TTC549 (cell line): Measurements from ENCODE around the gene ARHGAP27.

Experiments used
- FAIRE-seq: peaks from 2 replicates; lab custom pipeline; 2012; peaks lifted over from hg19 to GRCh38; lab: Jason Lieb, UNC

ARHGAP27 gene

GRCh38 chr17:45385331-45385997, 47.2 kb downstream of the ARHGAP27 start:
- peak; percentile 3 for FAIRE-seq

DNA sequence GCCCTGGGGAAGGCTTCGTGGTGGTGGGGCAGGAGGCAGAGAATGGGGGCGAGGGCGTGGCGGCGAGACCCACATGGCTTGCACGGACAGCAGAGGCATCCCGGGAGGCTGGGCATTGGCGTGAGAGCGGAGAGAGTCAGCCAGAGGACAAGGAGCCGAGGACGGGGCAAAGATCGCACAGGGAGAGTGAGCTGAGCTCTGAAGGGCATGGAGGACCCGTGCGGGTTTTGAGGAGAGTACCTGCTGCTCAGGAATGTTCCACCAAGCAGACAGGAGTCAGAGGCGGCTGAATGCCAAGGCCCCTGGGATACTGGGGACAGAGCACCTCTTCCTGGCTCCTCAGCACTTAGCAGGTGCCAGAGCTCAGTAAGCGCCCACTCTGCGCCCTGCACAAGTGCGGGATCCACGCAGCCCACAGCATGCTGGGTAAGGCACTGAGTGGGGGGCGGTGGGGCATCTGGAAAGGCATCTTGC, 47.8 kb downstream of the ARHGAP27 start:
- no peak for FAIRE-seq

GRCh38 chr17:45384047-45384788, 48.5 kb downstream of the ARHGAP27 start:
- FAIRE-seq: no peak

GRCh38 chr17:45383003-45383402, 49.7 kb downstream of the ARHGAP27 start:
- no peak for FAIRE-seq

DNA sequence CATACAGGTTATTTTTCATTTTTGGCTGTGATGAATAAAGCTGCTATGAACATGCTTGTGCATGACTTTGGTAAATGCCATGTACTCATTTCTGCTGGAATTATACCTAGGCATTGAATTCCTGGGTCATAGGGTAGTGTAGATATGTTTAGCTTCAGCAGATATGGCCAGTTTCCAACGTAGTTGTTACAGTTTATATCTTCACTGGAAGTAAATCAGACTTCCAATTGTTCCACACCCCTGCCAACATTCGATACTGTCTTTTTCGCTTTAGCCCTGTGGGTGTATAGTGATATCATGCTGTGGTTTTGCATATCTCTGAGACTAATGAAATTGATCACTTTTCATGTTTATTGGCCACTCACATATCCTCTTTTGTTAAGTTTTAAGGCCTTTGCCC, 50.4 kb downstream of the ARHGAP27 start:
- no peak for FAIRE-seq

GRCh38 chr17:45380991-45381390, 51.7 kb downstream of the ARHGAP27 start:
- FAIRE-seq: no peak

GRCh38 chr17:45380046-45380765, 52.5 kb downstream of the ARHGAP27 start:
- FAIRE-seq: no peak

GRCh38 chr17:45377401-45377800, 55.3 kb downstream of the ARHGAP27 start:
- no peak for FAIRE-seq

- no peak for FAIRE-seq
Measured at GRCh38 chr17:45376171-45377005, 56.3 kb downstream of the ARHGAP27 start.

- no peak for FAIRE-seq
Measured at GRCh38 chr17:45374501-45374900, 58.2 kb downstream of the ARHGAP27 start.

- no peak for FAIRE-seq
Measured at GRCh38 chr17:45372325-45372869, 60.3 kb downstream of the ARHGAP27 start.

DNA sequence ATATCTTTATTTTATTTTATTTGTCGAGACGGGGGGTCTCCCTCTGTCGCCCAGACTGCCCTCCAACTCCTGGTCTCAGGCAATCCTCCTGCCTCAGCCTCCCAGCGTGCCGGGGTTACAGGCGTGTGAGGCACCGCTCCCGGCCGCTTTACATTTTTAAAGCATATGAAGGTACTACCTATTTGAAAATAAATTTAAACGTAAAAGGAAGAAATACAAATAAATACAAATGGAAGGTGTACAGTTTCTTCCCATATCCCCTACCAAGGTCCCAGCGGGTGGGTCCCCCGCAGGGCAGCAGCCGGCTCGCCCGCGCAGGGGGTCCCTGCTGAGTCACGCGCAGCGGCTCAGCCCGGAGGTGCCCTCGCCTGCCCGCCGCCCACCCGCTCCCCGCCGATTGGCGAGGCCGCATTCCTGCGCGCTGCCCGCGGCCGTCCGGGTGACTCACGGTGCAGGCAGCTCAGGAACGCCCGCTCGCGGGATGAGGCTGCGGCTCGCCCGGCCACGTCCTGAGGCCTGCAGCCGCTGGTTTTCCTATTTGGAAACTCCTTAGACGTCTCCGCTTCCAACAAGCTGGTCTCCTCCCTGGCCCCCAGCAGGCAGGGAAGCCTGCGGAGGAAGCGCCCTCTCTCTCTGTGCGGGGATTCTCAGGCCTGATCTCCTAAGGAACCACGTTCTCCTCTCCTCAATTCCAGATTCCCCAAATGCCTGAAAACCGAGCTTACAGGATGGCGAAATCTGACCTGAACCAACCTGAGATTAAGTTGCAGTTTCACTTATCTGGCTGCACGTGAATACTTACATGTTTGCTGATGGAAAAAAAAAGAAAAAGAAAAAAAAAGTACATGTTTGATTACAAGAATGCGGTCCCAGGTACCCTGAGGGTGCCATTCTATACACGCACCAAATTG, 61.0 kb downstream of the ARHGAP27 start:
- FAIRE-seq: peak; percentile 75

DNA sequence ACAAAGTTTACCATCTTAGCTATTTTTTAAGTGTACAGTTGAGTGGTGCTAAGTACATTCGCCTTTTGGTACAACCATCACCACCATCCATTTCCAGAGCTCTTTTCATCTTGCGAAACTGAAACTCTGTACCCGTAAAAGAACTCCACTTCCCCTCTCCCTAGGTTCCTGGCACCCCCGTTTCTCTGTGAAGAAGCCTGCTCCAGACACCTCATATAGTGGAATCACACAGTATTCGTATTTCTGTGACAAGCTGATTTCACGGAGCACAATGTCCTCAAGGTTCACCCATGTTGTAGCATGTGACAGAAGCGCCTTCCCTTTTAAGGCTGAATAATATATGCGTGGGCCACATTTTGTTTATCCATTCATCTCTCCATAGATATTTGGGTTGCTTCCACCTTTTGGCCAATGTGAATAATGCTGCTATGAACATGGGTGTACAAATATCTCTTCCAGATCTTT, 61.7 kb downstream of the ARHGAP27 start:
- FAIRE-seq: no peak

DNA sequence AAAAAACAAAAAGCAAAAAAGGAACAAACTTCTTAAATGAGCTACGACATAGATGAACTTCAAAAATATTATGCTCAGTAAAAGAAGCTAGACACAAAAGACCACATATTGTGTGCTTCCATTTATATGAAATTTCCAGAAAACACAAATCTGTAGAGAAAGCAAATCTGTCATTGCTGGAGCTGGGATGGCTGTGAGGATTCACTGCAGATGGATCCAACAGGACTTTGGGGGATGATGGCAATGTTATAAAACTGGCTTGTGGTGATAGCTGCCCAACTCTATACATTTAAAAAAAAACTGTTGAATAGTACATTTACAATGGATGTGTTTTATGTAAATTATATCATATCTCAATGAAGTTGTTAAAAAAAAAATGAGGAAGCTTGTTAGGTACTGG, 63.2 kb downstream of the ARHGAP27 start:
- FAIRE-seq: no peak

DNA sequence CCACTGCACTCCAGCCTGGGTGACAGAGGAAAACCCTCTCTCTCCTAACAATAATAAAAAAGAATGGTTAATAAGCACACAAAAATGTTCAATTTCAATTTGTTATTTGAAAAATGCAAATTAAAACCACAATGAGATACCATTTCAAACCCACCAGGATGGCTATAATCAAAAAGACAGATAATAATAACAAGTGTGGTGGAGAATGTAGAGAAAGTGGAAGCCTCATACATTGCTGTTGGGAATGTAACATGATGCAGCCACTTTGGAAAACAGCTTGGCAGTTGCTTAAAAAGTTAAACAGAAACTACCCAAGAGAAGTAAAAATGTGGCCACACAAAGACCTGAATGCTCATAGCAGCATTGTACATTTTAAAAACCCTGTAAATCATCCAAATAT, 64.0 kb downstream of the ARHGAP27 start:
- no peak for FAIRE-seq

GRCh38 chr17:45367216-45367615, 65.5 kb downstream of the ARHGAP27 start:
- FAIRE-seq: no peak

GRCh38 chr17:45366691-45367090, 66.0 kb downstream of the ARHGAP27 start:
- no peak for FAIRE-seq

- no peak for FAIRE-seq
Measured at GRCh38 chr17:45366049-45366448, 66.6 kb downstream of the ARHGAP27 start.

DNA sequence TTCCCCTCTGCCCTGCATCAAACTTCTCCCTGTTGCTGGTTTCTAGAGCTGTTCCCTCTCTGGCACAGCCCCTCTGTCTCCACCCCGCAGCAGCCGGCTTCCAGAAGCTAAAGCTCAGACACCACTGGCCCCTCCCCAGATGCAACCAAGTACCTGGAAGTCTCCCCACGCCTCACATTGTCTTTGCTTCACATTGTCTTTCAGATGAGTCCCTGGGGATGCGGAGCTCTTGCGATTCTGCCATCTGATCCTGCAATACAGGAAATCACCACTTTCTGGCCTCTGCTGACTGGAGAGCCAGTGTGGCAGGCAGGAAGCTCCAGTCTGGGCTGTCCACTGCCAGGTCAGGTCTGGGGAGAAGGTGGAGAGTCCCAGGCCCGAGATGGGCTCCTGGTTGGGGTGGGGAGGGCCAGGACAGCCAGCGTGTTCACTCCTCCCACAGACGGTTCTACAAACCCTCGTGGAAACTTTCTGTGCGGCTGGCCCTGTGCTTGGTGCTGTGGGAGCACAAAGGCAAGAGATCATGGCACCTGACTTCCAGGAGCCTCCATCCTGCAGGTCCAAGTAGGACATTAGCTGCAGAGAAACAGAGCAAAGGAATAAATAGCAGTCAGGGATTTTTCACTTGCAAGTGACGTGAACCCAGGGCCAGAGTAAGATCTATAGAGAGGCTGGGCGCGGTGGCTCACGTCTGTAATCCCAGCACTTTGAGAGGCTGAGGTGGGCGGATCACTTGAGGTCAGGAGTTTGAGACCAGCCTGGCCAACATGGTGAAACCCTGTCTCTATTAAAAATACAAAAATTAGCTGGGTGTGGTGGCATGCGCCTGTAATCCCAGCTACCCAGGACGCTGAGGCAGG, 67.9 kb downstream of the ARHGAP27 start:
- FAIRE-seq: no peak

GRCh38 chr17:45363498-45363897, 69.2 kb downstream of the ARHGAP27 start:
- no peak for FAIRE-seq
